SJSA1 (cell line): ENCODE data around the gene MREG. TPM values are rescaled to one million over a fixed set of nuclear protein-coding genes. Genes with fewer than 3 reads are reported as not detected.
A peak's percentile ranks its signal among the peaks of the same experiment; 100 is the strongest.

ENCODE experiments used
- DNase-seq, 2 experiments: peaks; one replicate each; pipeline ENCODE4 v3.0.0-alpha.2; 2015 to 2020; ENCODE audit warnings: low spot score in 2 of 2, low read depth in 1 of 2
- H3K27ac ChIP-seq: fragments of 250-450 bp; sonication (Bioruptor Pico); 2 replicates; pipeline ENCODE4 v1.5.1; 2020; ENCODE audit warnings: mild to moderate bottlenecking, moderate library complexity
- H3K27me3 ChIP-seq: fragments of 250-450 bp; sonication (Bioruptor Pico); replicated peaks from 2 replicates; pipeline ENCODE4 v1.5.1; 2020; ENCODE audit warnings: mild to moderate bottlenecking, moderate library complexity
- H3K36me3 ChIP-seq: fragments of 250-450 bp; sonication (Bioruptor Pico); 2 replicates; pipeline ENCODE4 v1.5.1; 2020; ENCODE audit warnings: mild to moderate bottlenecking
- H3K4me1 ChIP-seq: fragments of 250-450 bp; sonication (Bioruptor Pico); replicated peaks from 2 replicates; pipeline ENCODE4 v1.6.1; 2021; ENCODE audit warnings: mild to moderate bottlenecking
- H3K4me3 ChIP-seq: fragments of 250-450 bp; sonication (Bioruptor Pico); 2 replicates; pipeline ENCODE4 v1.5.1; 2020; ENCODE audit warnings: mild to moderate bottlenecking
- H3K9me3 ChIP-seq: fragments of 250-450 bp; sonication (Bioruptor Pico); replicated peaks from 2 replicates; pipeline ENCODE4 v1.5.1; 2020; ENCODE audit warnings: mild to moderate bottlenecking
- total RNA-seq: library from RNA; depleted of rRNA; stranded (reverse); fragments of >200 nt; shearing (Covaris generic); gene quantifications from 2 replicates; pipeline ENCODE4 v1.2.3, GENCODE V29; 2014; rRNA removed

The MREG gene
- total RNA-seq, result 0.22 and 1.9 TPM in 2 replicates

- Histone ChIP-seq H3K27me3 (peaks cover 6% of the 10 kb centered on the region; the same call in 1 of the 2 replicates), H3K36me3 (no peaks in the 10 kb centered on the region), H3K4me3 (peak within 1 kb of the TSS; percentile 72), H3K27ac (no peak within 1 kb of the TSS), H3K4me1 (peaks cover 10% of the 10 kb centered on the region), H3K9me3 (peaks cover 3% of the 10 kb centered on the region; the same call in 1 of the 2 replicates)
- DNase-seq, result peak; percentile 40 to 73
Observed at GRCh38 chr2:216013080-216013909, at the start of gene MREG. MREG (minus strand) TSS chr2:216013551; CDS start chr2:216013327, 224 bp downstream.

GRCh38 chr2:216059233-216059834 lies 46.0 kb upstream of the MREG start:
- no peak for DNase-seq
- H3K36me3 ChIP-seq, result no peaks in the 10 kb centered on the region
- H3K4me1 ChIP-seq, result no peaks in the 10 kb centered on the region
- no peak overlapping the region for H3K27ac ChIP-seq
- no peaks in the 10 kb centered on the region for H3K27me3 ChIP-seq
- H3K9me3 ChIP-seq, result no peaks in the 10 kb centered on the region
- no peak overlapping the region for H3K4me3 ChIP-seq

- H3K36me3 ChIP-seq, result no peaks in the 10 kb centered on the region
- no peak overlapping the region for H3K4me3 ChIP-seq
- no peak overlapping the region for H3K27ac ChIP-seq
- DNase-seq, result no peak
- no peaks in the 10 kb centered on the region for H3K27me3 ChIP-seq
- no peaks in the 10 kb centered on the region for H3K9me3 ChIP-seq
- no peaks in the 10 kb centered on the region for H3K4me1 ChIP-seq
Observed at GRCh38 chr2:216057688-216058193, 44.4 kb upstream of the MREG start.

GRCh38 chr2:216056739-216057138 lies 43.4 kb upstream of the MREG start:
- H3K27ac ChIP-seq, result no peak overlapping the region
- H3K9me3 ChIP-seq, result no peaks in the 10 kb centered on the region
- H3K27me3 ChIP-seq, result no peaks in the 10 kb centered on the region
- no peak overlapping the region for H3K4me3 ChIP-seq
- no peaks in the 10 kb centered on the region for H3K36me3 ChIP-seq
- no peak for DNase-seq
- no peaks in the 10 kb centered on the region for H3K4me1 ChIP-seq

- H3K36me3 ChIP-seq, result no peaks in the 10 kb centered on the region
Observed at GRCh38 chr2:216055680-216056079, 42.3 kb upstream of the MREG start.

GRCh38 chr2:216052420-216052819 lies 39.1 kb upstream of the MREG start:
- Histone ChIP-seq H3K36me3 (no peaks in the 10 kb centered on the region), H3K27me3 (no peaks in the 10 kb centered on the region), H3K9me3 (no peaks in the 10 kb centered on the region), H3K4me1 (no peaks in the 10 kb centered on the region), H3K4me3 (no peak overlapping the region), H3K27ac (no peak overlapping the region)
- no peak for DNase-seq

More at GRCh38 chr2:216055680-216056079, 42.3 kb upstream of the MREG start:
- H3K27me3 ChIP-seq, result no peaks in the 10 kb centered on the region
- DNase-seq, result no peak
- H3K4me3 ChIP-seq, result no peak overlapping the region
- no peaks in the 10 kb centered on the region for H3K4me1 ChIP-seq
- H3K9me3 ChIP-seq, result no peaks in the 10 kb centered on the region
- no peak overlapping the region for H3K27ac ChIP-seq

GRCh38 chr2:216051350-216051749 lies 38.0 kb upstream of the MREG start:
- no peak for DNase-seq
- no peaks in the 10 kb centered on the region for H3K36me3 ChIP-seq
- no peaks in the 10 kb centered on the region for H3K27me3 ChIP-seq
- H3K9me3 ChIP-seq, result no peaks in the 10 kb centered on the region
- H3K4me1 ChIP-seq, result no peaks in the 10 kb centered on the region
- H3K4me3 ChIP-seq, result no peak overlapping the region
- H3K27ac ChIP-seq, result no peak overlapping the region

- no peak overlapping the region for H3K27ac ChIP-seq
- H3K9me3 ChIP-seq, result no peaks in the 10 kb centered on the region
- no peaks in the 10 kb centered on the region for H3K27me3 ChIP-seq
- H3K4me3 ChIP-seq, result no peak overlapping the region
- DNase-seq, result no peak
- no peaks in the 10 kb centered on the region for H3K4me1 ChIP-seq
- no peaks in the 10 kb centered on the region for H3K36me3 ChIP-seq
Observed at GRCh38 chr2:216049452-216049851, 36.1 kb upstream of the MREG start.

GRCh38 chr2:216047397-216047796 lies 34.0 kb upstream of the MREG start:
- no peaks in the 10 kb centered on the region for H3K9me3 ChIP-seq
- no peak overlapping the region for H3K27ac ChIP-seq
- DNase-seq, result no peak
- H3K36me3 ChIP-seq, result no peaks in the 10 kb centered on the region
- H3K27me3 ChIP-seq, result no peaks in the 10 kb centered on the region
- H3K4me3 ChIP-seq, result no peak overlapping the region
- H3K4me1 ChIP-seq, result no peaks in the 10 kb centered on the region

GRCh38 chr2:216044883-216045486 lies 31.6 kb upstream of the MREG start:
- no peak for DNase-seq
- Histone ChIP-seq H3K4me3 (no peak overlapping the region), H3K4me1 (no peaks in the 10 kb centered on the region), H3K9me3 (no peaks in the 10 kb centered on the region), H3K27ac (no peak overlapping the region), H3K27me3 (no peaks in the 10 kb centered on the region), H3K36me3 (no peaks in the 10 kb centered on the region)

- Histone ChIP-seq H3K27ac (no peak overlapping the region), H3K36me3 (no peaks in the 10 kb centered on the region), H3K4me1 (no peaks in the 10 kb centered on the region), H3K27me3 (no peaks in the 10 kb centered on the region), H3K9me3 (no peaks in the 10 kb centered on the region), H3K4me3 (no peak overlapping the region)
- DNase-seq, result no peak
Observed at GRCh38 chr2:216043949-216044348, 30.6 kb upstream of the MREG start.

GRCh38 chr2:216041438-216041837 lies 28.1 kb upstream of the MREG start:
- no peak for DNase-seq
- H3K27ac ChIP-seq, result no peak overlapping the region
- H3K4me3 ChIP-seq, result no peak overlapping the region
- no peaks in the 10 kb centered on the region for H3K9me3 ChIP-seq
- H3K4me1 ChIP-seq, result no peaks in the 10 kb centered on the region
- no peaks in the 10 kb centered on the region for H3K36me3 ChIP-seq
- H3K27me3 ChIP-seq, result no peaks in the 10 kb centered on the region

GRCh38 chr2:216039918-216040317 lies 26.6 kb upstream of the MREG start:
- Histone ChIP-seq H3K27me3 (no peaks in the 10 kb centered on the region), H3K4me1 (no peaks in the 10 kb centered on the region), H3K9me3 (no peaks in the 10 kb centered on the region), H3K36me3 (no peaks in the 10 kb centered on the region), H3K4me3 (no peak overlapping the region), H3K27ac (no peak overlapping the region)
- no peak for DNase-seq

GRCh38 chr2:216034065-216034464 lies 20.7 kb upstream of the MREG start:
- H3K36me3 ChIP-seq, result no peaks in the 10 kb centered on the region
- no peaks in the 10 kb centered on the region for H3K27me3 ChIP-seq
- H3K27ac ChIP-seq, result no peak overlapping the region
- peak; percentile 37 to 59 for DNase-seq
- H3K4me1 ChIP-seq, result peaks cover 11% of the 10 kb centered on the region
- H3K9me3 ChIP-seq, result no peaks in the 10 kb centered on the region
- no peak overlapping the region for H3K4me3 ChIP-seq
